Measurements from ENCODE around the gene CRIP3. TPM values are rescaled to one million over a fixed set of nuclear protein-coding genes. Genes with fewer than 3 reads are reported as not detected.

CRIP3 gene
- total RNA-seq, 1 experiment from 2014 or later = 16.9 TPM

GRCh38 chr6:43331470-43331869 is 22.8 kb upstream of the CRIP3 start:
- no peak for TF ChIP-seq CTCF (conservative IDR thresholded peaks at IDR 0.05)
- Histone ChIP-seq H3K9ac (ENCODE audit: extremely low read depth, insufficient read length, low read length) (no peak overlapping the region), H3K27ac (ENCODE audit: insufficient read length, low read depth, low read length) (no peak overlapping the region), H3K14ac (ENCODE audit: insufficient read depth, low read length) (no peak overlapping the region), H3K27me3 (ENCODE audit: insufficient read depth, low read length) (no peaks in the 10 kb centered on the region), H3K18ac (ENCODE audit: insufficient read length, low read depth, low read length) (no peak overlapping the region), H3K23me2 (ENCODE audit: insufficient read length, low read depth, low read length, poor library complexity, severe bottlenecking) (no peaks in the 10 kb centered on the region), H3K79me1 (ENCODE audit: insufficient read depth, low read depth, low read length, poor library complexity, severe bottlenecking) (no peaks in the 10 kb centered on the region), H2BK15ac (ENCODE audit: low read depth, low read length) (no peak overlapping the region), H3K79me2 (ENCODE audit: insufficient read depth, low read length) (no peaks in the 10 kb centered on the region), H3K4ac (ENCODE audit: low read depth, low read length) (no peak overlapping the region), H4K5ac (ENCODE audit: insufficient read length, low read depth, low read length) (no peak overlapping the region), H2BK20ac (ENCODE audit: low read depth, low read length, poor library complexity, severe bottlenecking) (no peak overlapping the region), H3T11ph (ENCODE audit: low read length) (no peak overlapping the region), H2AK5ac (ENCODE audit: insufficient read length, low read length) (no peak overlapping the region), H3K4me1 (ENCODE audit: insufficient read depth, low read length) (no peaks in the 10 kb centered on the region), H4K8ac (replicated peaks; ENCODE audit: insufficient read length, low read depth, low read length) (no peak overlapping the region), H3K4me2 (ENCODE audit: insufficient read depth, insufficient read length, low read length) (no peak overlapping the region), H3K56ac (ENCODE audit: insufficient read length, low read depth, low read length) (no peak overlapping the region), H2BK12ac (ENCODE audit: insufficient read length, low read depth, low read length) (no peak overlapping the region), H4K20me1 (ENCODE audit: control insufficient read depth, insufficient read depth, insufficient read length) (no peaks in the 10 kb centered on the region), H3K9me3 (ENCODE audit: control insufficient read depth, low read depth, low read length) (no peaks in the 10 kb centered on the region), H2BK120ac (ENCODE audit: low read depth, low read length, poor library complexity, severe bottlenecking) (no peak overlapping the region), H2AFZ (ENCODE audit: low read length) (no peak overlapping the region), H2BK5ac (ENCODE audit: insufficient read length, low read length) (no peak overlapping the region), H4K91ac (ENCODE audit: insufficient read length, low read depth, low read length) (no peak overlapping the region), H3K23ac (ENCODE audit: insufficient read length, low read depth, low read length) (no peak overlapping the region)
- H3K4me3 Mint-ChIP-seq = no peak overlapping the region
- no peak overlapping the region for H3K27ac Mint-ChIP-seq
- no CpG with 5 or more reads among the region's 1 CpG for WGBS (ENCODE audit: extremely low coverage, insufficient read length, low lambda C conversion rate)
- H3K9me3 Mint-ChIP-seq = no peaks in the 10 kb centered on the region
- no peaks in the 10 kb centered on the region; the same call in none of the 2 replicates for H3K27me3 Mint-ChIP-seq (ENCODE audit: low read depth)
- H3K4me1 Mint-ChIP-seq = peaks cover 0 to 5% of the 10 kb centered on the region in 2 experiments; a peak in 2 of 4 replicates
- DNase-seq = no peak
- no peaks in the 10 kb centered on the region for H3K36me3 Mint-ChIP-seq (ENCODE audit: insufficient read depth in 1 of 3, low read depth in 3 of 3)

Measured in H9 (cell line).